GM21723 (cell line): ENCODE results near the gene SCAMP2.

Source experiments
- ATAC-seq: cut with Tn5 transposase; IDR thresholded peaks from one replicate; pipeline ENCODE4 v1.9.1; 2021; ENCODE audit warnings: mild to moderate bottlenecking, moderate library complexity; ENCODE audit not compliant: unreplicated experiment

The SCAMP2 gene

GRCh38 chr15:74799255-74799855 lies 73.8 kb downstream of the SCAMP2 start:
- no peak for ATAC-seq

GRCh38 chr15:74798388-74799254 lies 74.5 kb downstream of the SCAMP2 start:
- ATAC-seq = no peak

- ATAC-seq = no peak
Measured at GRCh38 chr15:74795966-74796625, 77.1 kb downstream of the SCAMP2 start.

- ATAC-seq = no peak
Measured at GRCh38 chr15:74794970-74795349, 78.2 kb downstream of the SCAMP2 start.

- ATAC-seq = no peak
Measured at GRCh38 chr15:74794248-74794969, 78.8 kb downstream of the SCAMP2 start.
